Measurements from ENCODE around the gene FLACC1.
A peak's percentile ranks its signal among the peaks of the same experiment; 100 is the strongest.

FLACC1 gene

DNA sequence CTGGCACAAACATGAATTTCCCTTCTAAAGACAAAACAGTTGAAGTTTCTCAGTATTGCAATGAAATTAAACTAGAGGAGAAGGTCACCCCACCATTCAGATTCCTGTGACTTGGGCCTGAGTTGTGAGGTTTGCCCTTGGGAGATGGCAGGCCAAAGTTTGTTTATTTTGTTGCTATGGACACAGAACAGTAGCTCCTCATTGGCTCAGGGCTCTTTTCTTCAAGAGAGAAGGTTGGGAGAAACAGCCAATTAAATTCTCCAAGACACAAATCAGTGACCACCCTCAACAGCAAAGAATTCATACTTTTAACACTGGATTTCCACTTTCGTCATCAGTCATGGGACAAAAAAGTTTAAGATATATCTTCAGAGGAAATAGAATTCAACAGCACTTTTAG lies at the start of gene FLACC1:
TSS of gene FLACC1 (minus strand) at position 125 of the 400 bp plus-strand sequence. CDS start 5,941 bp downstream, outside the sequence.
- H3K9ac ChIP-seq = no peak within 1 kb of the TSS
- no peaks in the 10 kb centered on the region for H3K4me1 ChIP-seq
- TF ChIP-seq, protein P1, sequence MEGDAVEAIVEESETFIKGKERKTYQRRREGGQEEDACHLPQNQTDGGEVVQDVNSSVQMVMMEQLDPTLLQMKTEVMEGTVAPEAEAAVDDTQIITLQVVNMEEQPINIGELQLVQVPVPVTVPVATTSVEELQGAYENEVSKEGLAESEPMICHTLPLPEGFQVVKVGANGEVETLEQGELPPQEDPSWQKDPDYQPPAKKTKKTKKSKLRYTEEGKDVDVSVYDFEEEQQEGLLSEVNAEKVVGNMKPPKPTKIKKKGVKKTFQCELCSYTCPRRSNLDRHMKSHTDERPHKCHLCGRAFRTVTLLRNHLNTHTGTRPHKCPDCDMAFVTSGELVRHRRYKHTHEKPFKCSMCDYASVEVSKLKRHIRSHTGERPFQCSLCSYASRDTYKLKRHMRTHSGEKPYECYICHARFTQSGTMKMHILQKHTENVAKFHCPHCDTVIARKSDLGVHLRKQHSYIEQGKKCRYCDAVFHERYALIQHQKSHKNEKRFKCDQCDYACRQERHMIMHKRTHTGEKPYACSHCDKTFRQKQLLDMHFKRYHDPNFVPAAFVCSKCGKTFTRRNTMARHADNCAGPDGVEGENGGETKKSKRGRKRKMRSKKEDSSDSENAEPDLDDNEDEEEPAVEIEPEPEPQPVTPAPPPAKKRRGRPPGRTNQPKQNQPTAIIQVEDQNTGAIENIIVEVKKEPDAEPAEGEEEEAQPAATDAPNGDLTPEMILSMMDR (IDR thresholded peaks at IDR 0.05) = no peak
- H2AFZ ChIP-seq = no peak within 1 kb of the TSS
- no peak within 1 kb of the TSS for H3K4me3 ChIP-seq (ENCODE audit: low read depth, low read length)
- H3K27me3 ChIP-seq (ENCODE audit: control insufficient read depth, insufficient read depth, low read length) = no peaks in the 10 kb centered on the region
- no peaks in the 10 kb centered on the region for H3K9me3 ChIP-seq (ENCODE audit: control insufficient read depth, low read length)
- no peak within 1 kb of the TSS for H3K27ac ChIP-seq
- no peaks in the 10 kb centered on the region for H3K36me3 ChIP-seq (ENCODE audit: control insufficient read depth, insufficient read depth, low read length)
- no peak within 1 kb of the TSS for H3K4me2 ChIP-seq (ENCODE audit: low read length)
- no peaks in the 10 kb centered on the region for H3K79me2 ChIP-seq

- H3K4me3 ChIP-seq (ENCODE audit: low read depth, low read length) = no peak overlapping the region
- H2AFZ ChIP-seq = no peak overlapping the region
- H3K79me2 ChIP-seq = no peaks in the 10 kb centered on the region
- H3K9ac ChIP-seq = no peak overlapping the region
- peaks cover 9% of the 10 kb centered on the region for H3K4me1 ChIP-seq
- H3K9me3 ChIP-seq (ENCODE audit: control insufficient read depth, low read length) = no peaks in the 10 kb centered on the region
- TF ChIP-seq, protein P1 (IDR thresholded peaks at IDR 0.05) = no peak
- H3K27ac ChIP-seq = no peak overlapping the region
- no peaks in the 10 kb centered on the region for H3K36me3 ChIP-seq (ENCODE audit: control insufficient read depth, insufficient read depth, low read length)
- H3K27me3 ChIP-seq (ENCODE audit: control insufficient read depth, insufficient read depth, low read length) = no peaks in the 10 kb centered on the region
- H3K4me2 ChIP-seq (ENCODE audit: low read length) = no peak overlapping the region
These were observed 49.0 kb upstream of the FLACC1 start for GRCh38 chr2:201406077-201406662.

GRCh38 chr2:201404699-201405280 lies 47.6 kb upstream of the FLACC1 start:
- no peaks in the 10 kb centered on the region for H3K27me3 ChIP-seq (ENCODE audit: control insufficient read depth, insufficient read depth, low read length)
- H3K9ac ChIP-seq = no peak overlapping the region
- no peak overlapping the region for H3K4me3 ChIP-seq (ENCODE audit: low read depth, low read length)
- no peak overlapping the region for H3K27ac ChIP-seq
- no peak overlapping the region for H3K4me2 ChIP-seq (ENCODE audit: low read length)
- no peaks in the 10 kb centered on the region for H3K79me2 ChIP-seq
- TF ChIP-seq, protein P1 (IDR thresholded peaks at IDR 0.05) = no peak
- no peaks in the 10 kb centered on the region for H3K9me3 ChIP-seq (ENCODE audit: control insufficient read depth, low read length)
- peaks cover 10% of the 10 kb centered on the region for H3K4me1 ChIP-seq
- no peaks in the 10 kb centered on the region for H3K36me3 ChIP-seq (ENCODE audit: control insufficient read depth, insufficient read depth, low read length)
- no peak overlapping the region for H2AFZ ChIP-seq

DNA sequence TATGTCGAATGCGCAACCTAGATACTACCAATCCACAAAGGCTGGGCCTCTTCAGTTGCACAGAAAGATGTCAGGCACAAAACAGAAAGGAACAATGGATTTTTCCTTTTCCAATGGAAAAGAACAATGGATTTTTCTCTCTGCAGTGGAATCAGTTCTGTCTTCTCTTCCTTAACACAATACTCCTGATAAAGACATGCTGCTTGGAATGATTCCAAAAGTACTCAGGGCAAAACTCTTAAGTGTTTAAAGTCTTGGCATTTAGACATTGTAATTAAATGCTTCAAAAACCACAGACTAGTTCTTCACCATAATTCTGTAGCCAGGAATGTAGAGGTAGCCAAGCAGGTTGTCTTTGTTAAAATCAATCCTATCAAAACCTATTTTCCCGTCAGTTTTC lies 46.7 kb upstream of the FLACC1 start:
- no peak overlapping the region for H3K9ac ChIP-seq
- no peaks in the 10 kb centered on the region for H3K79me2 ChIP-seq
- H3K4me1 ChIP-seq = peaks cover 10% of the 10 kb centered on the region

More for the DNA sequence above, 46.7 kb upstream of the FLACC1 start:
- peak overlapping the region; percentile 15 for H3K4me2 ChIP-seq (ENCODE audit: low read length)
- no peaks in the 10 kb centered on the region for H3K36me3 ChIP-seq (ENCODE audit: control insufficient read depth, insufficient read depth, low read length)
- no peak overlapping the region for H2AFZ ChIP-seq
- TF ChIP-seq, protein P1 (IDR thresholded peaks at IDR 0.05) = no peak
- H3K9me3 ChIP-seq (ENCODE audit: control insufficient read depth, low read length) = no peaks in the 10 kb centered on the region
- no peak overlapping the region for H3K27ac ChIP-seq
- no peaks in the 10 kb centered on the region for H3K27me3 ChIP-seq (ENCODE audit: control insufficient read depth, insufficient read depth, low read length)
- H3K4me3 ChIP-seq (ENCODE audit: low read depth, low read length) = no peak overlapping the region
